Breast epithelium (tissue), 4 donors: ENCODE results near the gene PCNX2. TPM values are rescaled to one million over a fixed set of nuclear protein-coding genes. Genes with fewer than 3 reads are reported as not detected.
A peak's percentile ranks its signal among the peaks of the same experiment; 100 is the strongest.

Experiments used
- DNase-seq, 2 donors: peaks; one replicate each; pipeline ENCODE4 v3.0.0-alpha.2; 2019; ENCODE audit warnings: low spot score in 2 of 2
- H3K27ac ChIP-seq, 2 donors: fragments of 200-600 bp; sonication (generic) in 1 of 2; one replicate each; pipeline ENCODE4 v1.5.1; 2016 to 2019; ENCODE audit warnings: mild to moderate bottlenecking in 1 of 2
- H3K27me3 ChIP-seq, 2 donors: fragments of 200-600 bp; sonication (generic) in 1 of 2; one replicate each; pipeline versions ENCODE4 v1.5.1 to v1.6.0; 2017 to 2019; ENCODE audit warnings: control low read depth in 1 of 2, mild to moderate bottlenecking in 1 of 2
- H3K36me3 ChIP-seq: fragments of 200-600 bp; one replicate; pipeline ENCODE4 v1.5.1; 2019
- H3K4me1 ChIP-seq, 2 donors: fragments of 200-600 bp; sonication (generic); one replicate each; pipeline ENCODE4 v1.5.1; 2016 to 2019; ENCODE audit warnings: control low read depth in 1 of 2
- H3K4me3 ChIP-seq, 3 donors: fragments of 200-600 bp; sonication (generic); 1 replicate in 2 of 3; 2 replicates in 1 of 3; pipeline ENCODE4 v1.5.1; 2016 to 2019; ENCODE audit warnings: mild to moderate bottlenecking in 3 of 3, moderate library complexity in 2 of 3
- H3K9me3 ChIP-seq, 2 donors: fragments of 200-600 bp; sonication (generic) in 1 of 2; one replicate each; pipeline ENCODE4 v1.5.1; 2016 to 2019; ENCODE audit warnings: control low read depth in 1 of 2
- POLR2A ChIP-seq: fragments of 450-650 bp; IDR thresholded peaks from one replicate; pipeline ENCODE4 v1.6.1; 2016; ENCODE audit warnings: antibody characterized with exemption, mild to moderate bottlenecking, moderate library complexity
- POLR2AphosphoS5 ChIP-seq, 3 donors: sonication (generic); formaldehyde crosslinking; IDR thresholded peaks; one replicate each; pipeline ENCODE4 v1.6.1; 2017; ENCODE audit warnings: antibody characterized with exemption in 3 of 3
- intact Hi-C: fragments of 100-400 bp; cut with DNase I; formaldehyde crosslinking; loops from one replicate; pipeline ENCODE4 v1.15.1; 2023; ENCODE audit warnings: low total_unique reads
- total RNA-seq, 3 donors: library from RNA; depleted of rRNA; stranded (reverse); fragments of >200 nt; gene quantifications; one replicate each; pipeline ENCODE4 v1.1.0, GENCODE V29; 2016
- TF ChIP-seq, protein P1 (sequence below), 3 donors: fragments of 450-650 bp; IDR thresholded peaks; one replicate each; pipeline ENCODE4 v1.5.1; 2016 to 2017; ENCODE audit warnings: antibody characterized with exemption in 3 of 3, mild to moderate bottlenecking in 3 of 3, moderate library complexity in 3 of 3

The PCNX2 gene
- total RNA-seq, 3 donors from 2014 or later, result 18.7 to 32.6 (median 26.2) TPM

DNA sequence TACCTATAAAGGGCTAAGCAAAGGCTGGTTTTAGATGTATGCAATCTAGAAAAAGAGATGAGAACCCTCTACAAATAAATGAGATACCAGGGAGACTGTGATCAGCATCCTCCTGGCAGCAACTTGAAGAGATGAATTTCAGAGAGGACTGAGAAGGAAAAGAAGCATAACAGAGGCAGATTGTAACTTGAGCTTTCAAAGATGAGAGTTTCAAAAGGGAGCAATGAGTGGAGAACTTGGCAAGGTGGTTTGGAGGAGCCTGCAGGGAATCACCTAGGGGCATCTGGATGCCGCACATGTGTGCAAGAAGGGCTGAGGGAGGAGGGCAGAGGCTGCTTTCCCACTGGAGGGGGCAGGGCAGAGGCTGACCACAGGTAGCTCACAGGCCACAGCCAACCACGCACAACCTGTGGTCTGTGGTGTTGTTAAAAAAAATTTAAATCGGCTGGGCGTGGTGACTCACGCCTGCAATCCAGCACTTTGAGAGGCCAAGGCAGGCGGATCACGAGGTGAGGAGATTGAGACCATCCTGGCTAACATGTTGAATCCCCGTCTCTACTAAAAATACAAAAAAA, 50.2 kb downstream of the PCNX2 start:
- H3K4me1 ChIP-seq, result no peaks in the 10 kb centered on the region
- DNase-seq, result no peak
- no peak overlapping the region for H3K27ac ChIP-seq
- H3K36me3 ChIP-seq, result no peaks in the 10 kb centered on the region
- no peaks in the 10 kb centered on the region for H3K9me3 ChIP-seq
- TF ChIP-seq POLR2A (no peak), POLR2AphosphoS5 (IDR thresholded peaks at IDR 0.05) (no peak)
- TF ChIP-seq, protein P1, sequence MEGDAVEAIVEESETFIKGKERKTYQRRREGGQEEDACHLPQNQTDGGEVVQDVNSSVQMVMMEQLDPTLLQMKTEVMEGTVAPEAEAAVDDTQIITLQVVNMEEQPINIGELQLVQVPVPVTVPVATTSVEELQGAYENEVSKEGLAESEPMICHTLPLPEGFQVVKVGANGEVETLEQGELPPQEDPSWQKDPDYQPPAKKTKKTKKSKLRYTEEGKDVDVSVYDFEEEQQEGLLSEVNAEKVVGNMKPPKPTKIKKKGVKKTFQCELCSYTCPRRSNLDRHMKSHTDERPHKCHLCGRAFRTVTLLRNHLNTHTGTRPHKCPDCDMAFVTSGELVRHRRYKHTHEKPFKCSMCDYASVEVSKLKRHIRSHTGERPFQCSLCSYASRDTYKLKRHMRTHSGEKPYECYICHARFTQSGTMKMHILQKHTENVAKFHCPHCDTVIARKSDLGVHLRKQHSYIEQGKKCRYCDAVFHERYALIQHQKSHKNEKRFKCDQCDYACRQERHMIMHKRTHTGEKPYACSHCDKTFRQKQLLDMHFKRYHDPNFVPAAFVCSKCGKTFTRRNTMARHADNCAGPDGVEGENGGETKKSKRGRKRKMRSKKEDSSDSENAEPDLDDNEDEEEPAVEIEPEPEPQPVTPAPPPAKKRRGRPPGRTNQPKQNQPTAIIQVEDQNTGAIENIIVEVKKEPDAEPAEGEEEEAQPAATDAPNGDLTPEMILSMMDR (IDR thresholded peaks at IDR 0.05), result no peak
- no peaks in the 10 kb centered on the region for H3K27me3 ChIP-seq
- H3K4me3 ChIP-seq, result no peak overlapping the region
- intact Hi-C loops, result no loop called here

DNA sequence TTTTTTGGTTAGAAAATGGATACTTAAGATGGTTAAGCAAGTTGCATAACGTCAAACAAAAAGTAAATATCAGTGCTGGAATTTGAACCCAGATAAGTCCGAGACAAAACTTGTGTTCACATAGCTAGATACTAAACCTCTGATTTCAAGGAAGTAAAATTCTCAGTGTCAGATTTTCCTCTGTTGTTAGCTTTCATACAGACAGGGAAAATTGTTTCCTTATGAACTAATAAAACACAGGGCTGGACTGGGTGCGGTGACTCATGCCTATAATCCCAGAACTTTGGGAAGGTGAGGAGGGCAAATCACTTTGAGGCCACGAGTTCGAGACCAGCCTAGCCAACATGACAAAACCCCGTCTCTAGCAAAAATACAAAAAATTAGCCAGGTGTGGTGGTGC, 51.3 kb downstream of the PCNX2 start:
- intact Hi-C loops, result no loop called here
- Histone ChIP-seq H3K36me3 (no peaks in the 10 kb centered on the region), H3K4me1 (no peaks in the 10 kb centered on the region), H3K4me3 (no peak overlapping the region), H3K9me3 (no peaks in the 10 kb centered on the region), H3K27me3 (no peaks in the 10 kb centered on the region), H3K27ac (no peak overlapping the region)
- TF ChIP-seq POLR2AphosphoS5 (IDR thresholded peaks at IDR 0.05) (no peak), POLR2A (no peak)
- TF ChIP-seq, protein P1 (IDR thresholded peaks at IDR 0.05), result no peak
- DNase-seq, result no peak

DNA sequence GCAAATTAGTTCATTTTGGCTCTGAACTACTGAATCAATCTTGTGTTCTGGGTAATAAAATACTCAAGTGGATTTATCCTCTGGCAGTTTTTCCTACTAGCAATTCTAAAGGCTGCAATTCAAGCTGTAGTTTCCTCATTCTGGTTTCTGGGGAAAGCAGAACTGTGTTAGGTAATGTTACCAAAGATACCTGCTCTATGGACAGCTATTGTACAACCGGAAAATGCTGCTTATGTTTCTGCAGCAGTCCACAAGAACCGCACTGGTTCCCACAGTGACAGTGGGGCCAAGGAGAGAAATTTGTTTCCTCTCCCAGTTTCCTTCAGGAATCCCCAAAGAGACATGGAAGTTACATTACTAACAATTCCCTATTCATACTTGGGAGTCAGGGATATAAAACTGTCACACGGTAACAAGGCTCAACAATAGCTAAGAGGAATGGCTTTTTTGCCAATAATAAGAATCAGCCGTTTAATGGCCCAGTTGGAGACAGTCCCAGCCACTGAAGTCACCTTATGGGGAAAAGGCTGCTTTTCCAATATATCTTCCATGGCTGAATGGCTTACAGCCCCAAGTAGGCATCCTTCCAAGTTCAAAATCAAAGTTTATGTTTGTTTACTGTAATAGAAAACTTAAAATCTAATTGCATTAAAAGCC, 52.6 kb downstream of the PCNX2 start:
- Histone ChIP-seq H3K27ac (peak overlapping the region; percentile 6 to 8), H3K36me3 (no peaks in the 10 kb centered on the region), H3K9me3 (no peaks in the 10 kb centered on the region), H3K27me3 (no peaks in the 10 kb centered on the region), H3K4me1 (no peaks in the 10 kb centered on the region), H3K4me3 (no peak overlapping the region)
- TF ChIP-seq POLR2AphosphoS5 (IDR thresholded peaks at IDR 0.05), result peak in 1 of 3 donors; percentile 20
- TF ChIP-seq POLR2A, result no peak
- intact Hi-C loops, result no loop called here
- no peak for DNase-seq

DNA sequence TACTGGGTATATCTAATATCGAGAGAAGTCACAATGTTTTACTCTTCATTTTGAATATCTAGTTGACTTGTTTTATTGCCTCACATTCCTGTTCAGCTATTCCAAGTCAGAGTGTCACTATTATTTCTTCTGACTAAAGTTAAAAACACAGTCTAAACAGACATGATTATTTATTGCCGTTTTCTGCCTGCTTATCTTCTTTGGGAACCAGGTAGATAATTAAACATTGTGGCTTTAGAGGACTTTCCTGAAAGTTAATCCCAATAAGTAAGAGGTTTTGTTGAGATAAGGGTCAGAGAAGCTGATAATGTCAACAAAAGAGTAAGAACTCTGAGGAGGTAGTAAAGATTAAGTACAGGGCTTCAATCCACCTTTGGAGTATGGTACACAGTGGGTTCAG, 53.8 kb downstream of the PCNX2 start:
- intact Hi-C loops, result no loop called here
- no peaks in the 10 kb centered on the region for H3K4me1 ChIP-seq
- no peaks in the 10 kb centered on the region for H3K36me3 ChIP-seq
- no peaks in the 10 kb centered on the region for H3K27me3 ChIP-seq
- no peak for DNase-seq
- no peak overlapping the region for H3K27ac ChIP-seq
- H3K4me3 ChIP-seq, result no peak overlapping the region
- TF ChIP-seq POLR2A (no peak), POLR2AphosphoS5 (IDR thresholded peaks at IDR 0.05) (no peak)
- TF ChIP-seq, protein P1 (IDR thresholded peaks at IDR 0.05), result no peak
- H3K9me3 ChIP-seq, result no peaks in the 10 kb centered on the region

DNA sequence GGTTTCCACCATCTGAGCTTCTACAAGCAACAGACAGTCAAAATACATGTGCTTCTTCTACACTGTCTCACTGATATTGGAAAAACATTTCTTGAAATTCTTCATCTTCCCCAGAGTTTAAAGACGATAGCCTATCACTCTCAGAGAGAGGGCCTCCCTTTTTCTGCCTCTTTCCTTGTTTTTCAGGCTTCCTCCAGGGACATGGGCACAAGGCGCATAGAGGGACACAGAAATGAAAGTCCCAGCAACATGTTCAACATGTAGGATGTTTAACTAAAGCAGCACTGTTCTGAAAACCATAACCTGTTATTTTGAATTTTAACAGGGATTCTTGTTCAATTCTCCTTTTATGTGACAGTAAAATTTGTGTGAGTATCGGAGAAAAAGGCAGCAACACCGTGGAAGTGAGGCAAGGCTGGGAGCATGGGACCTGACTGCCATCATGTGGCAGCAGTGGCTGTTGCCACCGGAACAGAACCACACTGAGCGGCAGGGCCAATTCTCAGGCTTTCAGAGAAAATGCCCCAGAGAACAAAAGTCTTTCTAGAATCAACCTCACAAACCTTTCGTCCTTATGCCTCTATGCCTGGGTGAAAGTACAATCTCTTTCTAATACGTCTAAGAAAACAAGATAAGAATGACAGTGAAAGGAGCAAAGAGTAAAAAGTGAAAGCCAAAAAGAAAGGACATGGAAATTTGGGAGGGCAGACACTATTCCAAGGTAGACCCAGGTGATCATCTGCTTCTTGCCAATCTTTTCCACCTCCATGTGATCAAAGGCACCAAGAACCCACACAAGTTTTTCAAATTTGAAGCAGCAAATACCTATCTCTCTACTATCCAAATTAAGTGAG, 54.5 kb downstream of the PCNX2 start:
- DNase-seq, result peak; percentile 28 to 59
- Histone ChIP-seq H3K9me3 (no peaks in the 10 kb centered on the region), H3K36me3 (no peaks in the 10 kb centered on the region), H3K27ac (no peak overlapping the region), H3K27me3 (no peaks in the 10 kb centered on the region), H3K4me3 (peak overlapping the region in 1 of 3 donors; percentile 16), H3K4me1 (no peaks in the 10 kb centered on the region)
- TF ChIP-seq, protein P1 (IDR thresholded peaks at IDR 0.05), result peak; percentile 23 to 74 (median 71)
- TF ChIP-seq POLR2A, result no peak
- intact Hi-C loops, result no loop called here
